Vagina (tissue), 2 donors: ENCODE results near the gene MT1HL1. TPM values are rescaled to one million over a fixed set of nuclear protein-coding genes. Genes with fewer than 3 reads are reported as not detected.

ENCODE experiments used
- DNase-seq, 2 donors: peaks; one replicate each; pipeline ENCODE4 v3.0.0-alpha.2; 2017; ENCODE audit errors: extremely low spot score in 2 of 2
- H3K27ac ChIP-seq: fragments of 200-600 bp; sonication (generic); one replicate; pipeline ENCODE4 v1.5.1; 2019
- H3K27me3 ChIP-seq: fragments of 200-600 bp; sonication (generic); one replicate; pipeline ENCODE4 v1.5.1; 2019
- H3K36me3 ChIP-seq, 2 donors: fragments of 200-600 bp; sonication (generic); one replicate each; pipeline ENCODE4 v1.5.1; 2017 to 2019
- H3K4me1 ChIP-seq: fragments of 200-600 bp; sonication (generic); one replicate; pipeline ENCODE4 v1.5.1; 2019
- H3K4me3 ChIP-seq, 2 donors: fragments of 200-600 bp; sonication (generic); 1 replicate in 1 of 2; 2 replicates in 1 of 2; pipeline ENCODE4 v1.5.1; 2016 to 2019
- H3K9me3 ChIP-seq: fragments of 200-600 bp; sonication (generic); one replicate; pipeline ENCODE4 v1.5.1; 2019
- POLR2A ChIP-seq, 2 donors: fragments of 450-650 bp; IDR thresholded peaks; one replicate each; pipeline ENCODE4 v1.6.1; 2017; ENCODE audit warnings: antibody characterized with exemption in 2 of 2, mild to moderate bottlenecking in 2 of 2, moderate library complexity in 2 of 2
- POLR2AphosphoS5 ChIP-seq, 2 donors: sonication (generic); formaldehyde crosslinking; IDR thresholded peaks; one replicate each; pipeline ENCODE4 v1.9.0; 2017; ENCODE audit warnings: antibody characterized with exemption in 2 of 2, mild to moderate bottlenecking in 2 of 2, low read depth in 1 of 2; ENCODE audit not compliant: insufficient read depth in 1 of 2
- intact Hi-C: fragments of 100-400 bp; cut with DNase I; formaldehyde crosslinking; loops from one replicate; pipeline ENCODE4 v1.15.1; 2023
- total RNA-seq: library from RNA; depleted of rRNA; stranded (reverse); fragments of >200 nt; gene quantifications from one replicate; pipeline ENCODE4 v1.2.3, GENCODE V29; 2016
- TF ChIP-seq, protein P1 (sequence below), 3 experiments: fragments of 450-650 bp in 2 of 3; fragments of 200-600 bp in 1 of 3; sonication (generic) in 1 of 3; IDR thresholded peaks; one replicate each; pipeline ENCODE4 v1.5.1; 2017 to 2019; ENCODE audit warnings: antibody characterized with exemption in 3 of 3, mild to moderate bottlenecking in 2 of 3, moderate library complexity in 2 of 3

MT1HL1 gene
- total RNA-seq, result not detected

DNA sequence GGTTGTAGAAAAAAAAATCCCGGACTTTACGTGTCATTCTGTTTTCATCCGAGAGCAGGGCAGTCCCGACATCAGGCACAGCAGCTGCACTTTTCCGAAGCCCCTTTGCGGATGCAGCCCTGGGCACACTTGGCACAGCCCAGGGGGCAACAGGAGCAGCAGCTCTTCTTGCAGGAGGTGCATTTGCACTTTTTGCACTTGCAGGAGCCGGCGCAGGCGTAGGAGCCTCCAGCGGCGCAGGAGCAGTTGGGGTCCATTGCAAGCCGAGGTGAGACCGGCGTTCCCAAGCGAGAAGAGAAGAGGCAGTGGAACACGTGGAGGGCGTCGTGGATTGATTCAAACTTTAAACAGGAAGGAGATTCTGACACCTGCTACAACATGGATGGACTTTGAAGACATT lies at the start of gene MT1HL1:
MT1HL1 (minus strand) TSS at position 326 of the 400 bp plus-strand sequence; CDS start at position 257, 69 bp downstream.
- TF ChIP-seq POLR2AphosphoS5 (IDR thresholded peaks at IDR 0.05; ENCODE audit: insufficient read depth in 1 of 2, low read depth in 1 of 2) (no peak), POLR2A (IDR thresholded peaks at IDR 0.05) (no peak)
- TF ChIP-seq, protein P1, sequence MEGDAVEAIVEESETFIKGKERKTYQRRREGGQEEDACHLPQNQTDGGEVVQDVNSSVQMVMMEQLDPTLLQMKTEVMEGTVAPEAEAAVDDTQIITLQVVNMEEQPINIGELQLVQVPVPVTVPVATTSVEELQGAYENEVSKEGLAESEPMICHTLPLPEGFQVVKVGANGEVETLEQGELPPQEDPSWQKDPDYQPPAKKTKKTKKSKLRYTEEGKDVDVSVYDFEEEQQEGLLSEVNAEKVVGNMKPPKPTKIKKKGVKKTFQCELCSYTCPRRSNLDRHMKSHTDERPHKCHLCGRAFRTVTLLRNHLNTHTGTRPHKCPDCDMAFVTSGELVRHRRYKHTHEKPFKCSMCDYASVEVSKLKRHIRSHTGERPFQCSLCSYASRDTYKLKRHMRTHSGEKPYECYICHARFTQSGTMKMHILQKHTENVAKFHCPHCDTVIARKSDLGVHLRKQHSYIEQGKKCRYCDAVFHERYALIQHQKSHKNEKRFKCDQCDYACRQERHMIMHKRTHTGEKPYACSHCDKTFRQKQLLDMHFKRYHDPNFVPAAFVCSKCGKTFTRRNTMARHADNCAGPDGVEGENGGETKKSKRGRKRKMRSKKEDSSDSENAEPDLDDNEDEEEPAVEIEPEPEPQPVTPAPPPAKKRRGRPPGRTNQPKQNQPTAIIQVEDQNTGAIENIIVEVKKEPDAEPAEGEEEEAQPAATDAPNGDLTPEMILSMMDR (IDR thresholded peaks at IDR 0.05), result no peak

DNA sequence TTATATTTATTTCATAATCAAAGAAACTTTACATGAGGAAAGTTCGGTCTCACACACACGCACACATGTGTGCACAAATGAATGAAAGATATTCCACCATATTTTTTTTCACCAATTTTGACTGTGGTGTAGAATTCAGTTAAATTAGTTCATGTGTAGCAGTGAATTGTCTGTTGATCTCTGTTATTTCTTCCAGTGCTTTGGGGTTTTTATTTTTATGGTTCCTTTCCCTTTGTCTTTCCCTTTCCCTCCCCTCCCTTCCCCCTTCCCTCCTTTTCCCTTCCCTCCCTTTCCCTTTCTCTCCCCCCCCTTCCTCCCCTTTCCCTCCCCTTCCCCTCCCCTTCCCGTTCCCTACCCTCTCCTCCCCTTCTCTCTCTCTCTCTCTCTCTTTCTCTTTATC lies 46.7 kb upstream of the MT1HL1 start:
- H3K4me1 ChIP-seq, result no peaks in the 10 kb centered on the region

More for the DNA sequence above, at the start of gene MT1HL1:
- no peak within 1 kb of the TSS for H3K27ac ChIP-seq
- intact Hi-C loops, result no loop called here
- no peaks in the 10 kb centered on the region for H3K36me3 ChIP-seq
- no peak for DNase-seq
- H3K4me1 ChIP-seq, result no peaks in the 10 kb centered on the region
- no peaks in the 10 kb centered on the region for H3K9me3 ChIP-seq
- H3K27me3 ChIP-seq, result no peaks in the 10 kb centered on the region
- no peak within 1 kb of the TSS for H3K4me3 ChIP-seq

DNA sequence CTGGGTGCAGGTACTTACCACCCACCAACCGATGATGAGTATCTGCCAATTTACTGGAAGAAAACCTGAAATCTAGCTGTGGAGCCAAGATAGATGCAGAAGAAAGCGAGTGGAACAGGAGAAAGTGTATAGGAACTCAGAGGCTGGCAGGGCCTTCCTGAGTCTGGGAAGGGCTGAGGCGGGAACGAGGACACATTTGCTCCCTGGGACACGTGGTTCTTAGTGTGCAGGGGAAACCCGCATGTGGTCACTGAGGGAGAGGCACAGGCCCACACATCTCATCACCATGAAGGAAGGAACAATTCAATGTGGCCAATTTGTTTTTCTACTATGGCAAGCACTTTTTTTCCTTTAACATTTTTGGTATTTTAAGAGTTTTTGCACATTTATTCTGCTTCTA lies 45.9 kb upstream of the MT1HL1 start:
- no peaks in the 10 kb centered on the region for H3K4me1 ChIP-seq
- H3K9me3 ChIP-seq, result no peaks in the 10 kb centered on the region
- H3K4me3 ChIP-seq, result no peak overlapping the region
- no peak for DNase-seq
- H3K27ac ChIP-seq, result no peak overlapping the region
- intact Hi-C loops, result no loop called here
- no peak for TF ChIP-seq POLR2AphosphoS5 (IDR thresholded peaks at IDR 0.05; ENCODE audit: insufficient read depth in 1 of 2, low read depth in 1 of 2)
- no peak for TF ChIP-seq POLR2A (IDR thresholded peaks at IDR 0.05)
- TF ChIP-seq, protein P1 (IDR thresholded peaks at IDR 0.05), result no peak
- H3K36me3 ChIP-seq, result no peaks in the 10 kb centered on the region
- no peaks in the 10 kb centered on the region for H3K27me3 ChIP-seq

More for the DNA sequence above, 46.7 kb upstream of the MT1HL1 start:
- Histone ChIP-seq H3K4me3 (no peak overlapping the region), H3K36me3 (no peaks in the 10 kb centered on the region), H3K27me3 (no peaks in the 10 kb centered on the region), H3K9me3 (no peaks in the 10 kb centered on the region), H3K27ac (no peak overlapping the region)
- TF ChIP-seq POLR2A (IDR thresholded peaks at IDR 0.05), result no peak
- DNase-seq, result no peak
- intact Hi-C loops, result no loop called here

DNA sequence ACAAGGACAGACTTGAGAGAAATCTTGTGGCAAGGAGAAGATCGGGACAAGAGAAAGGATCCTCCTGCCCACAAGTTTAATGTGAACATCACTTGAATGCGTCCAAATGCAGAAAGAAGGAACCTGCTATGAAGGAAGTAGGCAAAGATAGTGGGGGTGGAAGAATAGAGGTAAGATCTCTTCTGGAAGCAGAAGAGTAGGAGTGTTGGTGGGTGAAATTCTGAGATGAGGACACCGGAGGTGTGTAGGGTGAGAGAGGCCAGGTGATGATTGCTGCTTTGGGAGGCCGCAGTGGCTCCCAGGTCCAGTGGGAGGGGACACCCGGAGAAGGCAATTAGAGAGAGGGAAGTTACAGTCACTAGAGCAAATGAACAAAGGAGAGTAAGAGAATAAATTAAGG lies 44.6 kb upstream of the MT1HL1 start:
- Histone ChIP-seq H3K27ac (no peak overlapping the region), H3K27me3 (no peaks in the 10 kb centered on the region), H3K4me3 (no peak overlapping the region), H3K36me3 (no peaks in the 10 kb centered on the region), H3K4me1 (no peaks in the 10 kb centered on the region), H3K9me3 (no peaks in the 10 kb centered on the region)
- TF ChIP-seq, protein P1 (IDR thresholded peaks at IDR 0.05), result no peak
- no peak for TF ChIP-seq POLR2A (IDR thresholded peaks at IDR 0.05)
- no peak for TF ChIP-seq POLR2AphosphoS5 (IDR thresholded peaks at IDR 0.05; ENCODE audit: insufficient read depth in 1 of 2, low read depth in 1 of 2)
- no peak for DNase-seq
- intact Hi-C loops, result no loop called here

DNA sequence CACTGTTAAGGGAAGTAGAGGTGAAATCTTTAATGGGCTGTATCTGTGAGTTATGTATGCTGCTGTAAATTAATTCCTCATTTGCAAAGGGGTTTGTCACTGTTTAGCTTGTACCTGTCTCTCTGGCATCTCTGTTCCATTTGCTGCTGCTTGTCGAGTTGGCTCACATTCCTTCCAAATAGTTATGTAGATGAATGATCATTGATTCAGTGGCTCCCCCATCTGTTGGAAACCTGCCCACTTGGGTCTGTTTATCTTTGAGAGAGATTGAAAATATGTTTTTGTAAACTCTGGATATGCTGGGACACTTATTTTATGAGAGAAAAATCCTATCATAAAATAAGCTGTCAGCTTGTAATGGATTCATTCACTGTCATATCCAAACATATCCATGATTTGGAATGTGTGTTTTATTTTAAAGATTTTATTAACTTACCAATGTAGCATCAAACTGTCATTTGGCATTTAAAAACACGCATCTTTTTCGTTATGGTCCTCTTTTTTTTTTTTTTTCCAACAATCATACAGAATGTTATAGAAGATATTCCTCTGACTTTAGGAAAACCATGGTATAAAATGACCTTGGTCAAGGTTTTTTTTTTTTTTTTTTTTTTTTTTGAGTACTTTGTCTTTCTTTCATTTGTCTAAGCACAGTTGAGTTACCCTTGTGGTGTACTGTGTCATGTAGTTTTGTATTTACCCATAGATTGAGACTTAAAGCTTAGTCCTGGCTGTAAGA lies 41.2 kb upstream of the MT1HL1 start:
- intact Hi-C loops, result no loop called here
- Histone ChIP-seq H3K27ac (no peak overlapping the region), H3K36me3 (no peaks in the 10 kb centered on the region), H3K4me1 (peaks cover 9% of the 10 kb centered on the region), H3K4me3 (no peak overlapping the region), H3K27me3 (no peaks in the 10 kb centered on the region), H3K9me3 (no peaks in the 10 kb centered on the region)
- TF ChIP-seq POLR2AphosphoS5 (IDR thresholded peaks at IDR 0.05; ENCODE audit: insufficient read depth in 1 of 2, low read depth in 1 of 2) (no peak), POLR2A (IDR thresholded peaks at IDR 0.05) (no peak)
- TF ChIP-seq, protein P1 (IDR thresholded peaks at IDR 0.05), result no peak
- no peak for DNase-seq
